Measurements from ENCODE around the gene DIMT1.

DIMT1 gene

DNA sequence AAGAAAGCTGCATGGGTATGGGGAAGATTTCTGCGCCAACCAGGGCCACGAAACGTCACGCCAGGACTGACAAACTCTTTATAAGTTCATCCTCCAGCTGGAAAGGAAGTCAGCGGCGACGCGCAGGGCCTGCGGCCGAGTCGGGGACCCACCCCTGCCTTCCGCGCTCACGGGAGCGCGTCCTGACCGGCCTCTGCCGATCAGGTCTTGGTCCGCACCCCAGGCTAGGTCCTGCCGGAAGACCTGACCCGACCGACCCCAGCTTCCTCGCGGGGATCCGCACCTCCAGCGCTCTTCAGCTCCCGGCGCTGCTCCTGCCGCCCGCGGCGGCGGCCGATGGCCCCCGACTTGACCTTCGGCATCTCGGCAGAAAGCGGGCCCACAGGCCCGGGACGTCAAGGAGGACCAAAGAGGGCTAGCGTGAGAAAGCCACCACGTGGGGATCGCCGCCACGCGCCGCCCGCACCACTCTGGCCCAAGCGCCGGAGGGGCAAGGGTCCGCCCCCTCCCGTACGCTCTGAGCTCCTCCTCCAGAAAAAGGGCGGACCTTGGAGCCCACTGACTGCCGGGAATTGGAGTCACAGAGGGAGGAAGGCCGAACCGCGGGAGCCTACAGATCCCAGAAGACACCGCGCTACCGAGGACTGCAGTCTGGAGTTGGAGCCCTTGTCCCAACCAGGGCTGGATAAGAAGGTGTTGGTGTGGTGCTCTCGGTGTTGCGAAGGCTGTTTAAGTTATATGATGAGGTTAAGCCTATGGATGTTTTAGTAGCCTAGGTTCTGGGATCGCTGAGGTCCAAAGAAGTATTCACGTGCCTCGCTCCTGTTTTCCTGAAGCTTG lies at the start of gene DIMT1:
Gene DIMT1 (minus strand): TSS at position 495 of the 840 bp plus-strand sequence. CDS start 133 bp downstream, at position 362.
- DNase-seq, result peak; percentile 92 to 95

GRCh38 chr5:62450259-62450658 lies 46.6 kb upstream of the DIMT1 start:
- DNase-seq, result no peak

DNA sequence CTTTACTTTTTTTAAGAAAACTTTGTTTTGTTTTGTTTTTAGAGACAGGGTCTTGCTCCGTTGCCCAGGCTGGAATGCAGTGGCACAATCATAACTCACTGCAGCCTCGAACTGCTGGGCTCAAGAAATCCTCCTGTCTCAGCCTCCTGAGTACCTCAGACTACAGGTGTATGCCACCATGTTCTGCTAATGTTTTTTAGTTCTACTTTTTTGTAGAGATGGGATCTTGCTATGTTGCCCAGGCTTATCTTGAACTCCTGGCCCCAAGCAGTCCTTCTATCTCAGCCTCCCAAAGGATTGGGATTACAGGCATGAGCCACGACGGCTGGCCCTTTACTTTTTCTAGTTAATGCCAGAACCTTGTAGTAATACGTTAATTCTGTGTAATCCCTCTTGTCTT lies 44.8 kb upstream of the DIMT1 start:
- DNase-seq, result no peak

GRCh38 chr5:62432621-62433064 lies 28.9 kb upstream of the DIMT1 start:
- no peak for DNase-seq

DNA sequence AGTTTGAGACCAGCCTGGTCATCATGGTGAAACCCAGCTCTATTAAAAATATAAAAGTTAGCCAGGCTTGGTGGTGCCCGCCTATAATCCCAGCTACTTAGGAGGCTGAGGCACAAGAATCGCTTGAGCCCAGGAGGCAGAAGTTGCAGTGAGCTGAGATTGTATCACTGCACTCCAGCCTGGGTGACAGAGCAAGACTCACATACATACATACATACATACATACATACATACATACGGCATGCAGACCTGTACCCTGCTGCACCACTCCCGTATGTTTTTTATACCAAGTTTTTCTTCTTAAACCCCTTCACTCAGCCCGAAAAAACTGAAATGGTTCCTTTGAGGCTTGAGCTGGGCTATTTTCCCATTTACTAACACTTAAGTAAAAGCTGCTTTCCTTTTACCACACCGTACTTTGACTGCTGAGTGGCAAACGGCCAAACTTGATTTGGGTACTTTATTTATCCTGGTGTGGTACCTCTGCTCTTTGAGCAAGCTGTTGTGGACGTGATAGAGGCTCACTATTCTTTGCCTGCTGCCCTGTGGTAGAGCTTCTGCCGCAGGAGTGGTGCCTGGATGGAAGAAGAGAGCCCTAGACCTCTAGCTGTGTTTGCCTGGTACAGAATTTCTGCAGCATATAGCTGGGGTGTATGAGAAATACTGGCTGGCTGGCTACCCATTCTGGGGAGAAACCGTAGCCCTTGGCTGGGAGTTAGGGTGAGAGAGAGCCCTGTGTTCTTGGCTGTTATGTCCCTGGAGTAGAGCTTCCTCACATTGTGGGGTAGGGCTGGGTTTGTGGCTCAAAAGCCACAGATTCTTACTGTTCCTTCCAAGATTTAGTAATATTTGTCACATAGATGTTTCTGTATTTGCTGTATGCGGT lies 28.3 kb upstream of the DIMT1 start:
- no peak for DNase-seq

- DNase-seq, result no peak
Measured at GRCh38 chr5:62424763-62425162, 21.1 kb upstream of the DIMT1 start.

GRCh38 chr5:62421414-62421813 lies 17.7 kb upstream of the DIMT1 start:
- DNase-seq, result no peak

DNA sequence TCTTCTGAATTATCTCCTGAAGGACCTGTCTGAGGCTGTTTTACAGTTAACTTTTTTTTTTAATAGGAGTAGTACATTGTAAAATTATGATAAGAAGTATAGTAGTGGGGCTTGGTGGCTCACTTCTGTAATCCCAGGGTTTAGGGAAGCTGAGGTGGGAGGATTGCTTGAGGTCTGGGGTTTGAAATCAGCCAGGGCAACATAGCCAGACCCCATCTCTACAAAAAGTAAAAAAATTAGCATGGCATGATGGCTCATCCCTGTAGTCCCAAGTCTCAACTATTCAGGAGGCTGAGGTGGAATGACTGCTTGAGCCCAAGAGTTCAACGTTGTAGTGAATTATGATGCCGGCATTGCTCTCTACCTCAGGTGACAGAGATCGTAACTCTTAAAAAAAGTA lies 15.9 kb upstream of the DIMT1 start:
- DNase-seq, result no peak

DNA sequence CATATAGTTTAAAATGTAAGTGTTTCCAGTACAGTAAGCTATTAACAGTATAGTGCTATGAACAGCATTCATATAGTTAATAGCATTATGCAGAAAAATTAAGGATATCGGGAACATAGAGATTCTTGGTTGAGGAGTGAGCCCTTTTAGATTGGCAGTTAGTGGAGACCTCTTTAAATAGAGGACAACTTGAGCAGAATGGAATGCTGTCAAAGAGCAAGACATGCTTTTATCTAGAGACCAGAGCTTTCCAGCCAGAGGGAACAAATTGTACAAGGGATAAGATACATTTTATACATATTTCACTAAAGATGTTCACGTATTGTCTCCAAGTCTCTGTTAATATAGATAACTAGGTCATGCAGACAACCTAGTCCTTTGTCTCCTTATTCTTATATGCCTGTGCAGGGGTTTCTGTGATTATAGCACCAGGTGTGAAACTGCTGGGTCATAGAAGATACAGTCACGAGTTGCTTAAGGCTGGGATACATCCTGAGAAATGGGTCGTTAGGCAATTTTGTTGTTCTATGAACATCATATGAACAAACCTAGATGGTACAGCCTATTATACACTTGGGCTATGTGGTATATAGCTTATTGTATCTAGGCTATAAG lies 14.9 kb upstream of the DIMT1 start:
- no peak for DNase-seq

DNA sequence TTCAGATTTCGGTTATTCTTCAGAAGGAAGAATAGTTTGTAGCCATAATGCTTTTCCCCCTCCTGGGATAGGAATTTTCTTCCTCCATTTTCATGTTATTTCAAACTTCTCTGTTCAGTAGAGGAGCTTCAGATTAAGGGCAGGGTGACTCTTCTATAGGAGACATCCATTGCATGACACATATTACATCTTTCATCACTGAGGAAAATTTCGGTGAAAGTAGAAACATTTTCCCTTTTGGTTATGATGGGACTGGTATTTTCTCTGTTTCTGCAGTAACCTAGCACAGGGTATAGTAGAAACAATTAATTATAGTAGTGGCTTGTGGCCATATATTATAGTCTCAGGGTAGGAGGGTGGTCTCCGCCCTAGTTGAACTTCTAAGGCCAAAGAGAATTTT lies 10.0 kb upstream of the DIMT1 start:
- no peak for DNase-seq

GRCh38 chr5:62412549-62413329 lies 9.0 kb upstream of the DIMT1 start, which contains the start of gene IPO11:
IPO11 (plus strand) TSS chr5:62412763; CDS start chr5:62437280, 24,517 bp downstream.
- peak; percentile 98 to 99 for DNase-seq

DNA sequence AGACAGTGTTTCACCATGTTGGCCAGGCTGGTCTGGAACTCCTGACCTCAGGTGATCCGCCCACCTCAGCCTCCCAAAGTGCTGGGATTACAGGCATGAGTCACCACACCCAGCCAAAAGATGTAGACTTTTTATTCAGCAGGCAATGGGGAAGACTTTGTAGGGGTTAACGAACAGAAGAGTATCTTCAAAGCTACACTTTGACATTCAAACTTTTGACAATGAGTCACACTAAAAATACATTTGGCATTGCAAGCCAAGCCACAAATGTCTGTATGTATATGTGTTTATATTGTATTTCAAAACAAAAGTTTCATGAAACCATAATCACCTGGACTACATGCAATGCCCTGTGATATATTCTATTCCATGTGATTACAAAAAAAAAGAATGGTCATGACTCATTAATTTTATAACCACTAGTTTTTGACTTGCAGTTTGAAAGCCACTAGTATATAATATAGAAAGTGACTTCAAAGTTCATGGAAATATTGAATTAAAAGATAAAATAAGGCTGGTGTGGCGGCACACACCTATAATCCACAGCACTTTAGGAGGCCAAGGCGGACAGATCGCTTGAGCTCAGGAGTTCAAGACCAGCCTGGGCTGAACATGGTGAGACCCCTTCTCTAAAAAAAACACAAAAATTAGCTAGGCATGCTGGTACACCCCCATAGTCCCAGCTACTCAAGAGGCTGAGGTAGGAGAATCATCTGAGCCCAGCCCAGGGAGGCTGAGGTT lies 8.3 kb downstream of the DIMT1 start:
- DNase-seq, result peak in 1 of 2 experiments; percentile 34

DNA sequence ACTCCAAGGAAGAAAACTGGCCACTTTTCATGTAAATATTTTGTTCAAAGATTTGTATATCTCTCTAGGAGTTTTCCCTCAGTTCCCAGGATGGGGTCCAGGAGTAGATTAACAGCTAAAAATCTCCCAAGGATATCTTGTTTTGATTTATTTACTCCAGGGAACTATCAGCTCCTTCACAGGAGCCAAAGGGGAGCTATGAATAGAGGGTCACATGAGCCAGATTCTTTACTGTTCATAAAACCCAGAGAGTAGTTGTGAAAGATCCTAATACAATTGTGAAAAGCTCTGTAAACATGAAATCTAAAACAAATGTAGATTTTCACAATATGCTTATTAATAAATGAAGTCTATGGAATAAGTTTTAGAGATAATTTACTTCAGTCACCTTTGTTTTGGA lies 16.9 kb downstream of the DIMT1 start:
- no peak for DNase-seq

- no peak for DNase-seq
Measured at GRCh38 chr5:62385816-62386400, 17.8 kb downstream of the DIMT1 start.

DNA sequence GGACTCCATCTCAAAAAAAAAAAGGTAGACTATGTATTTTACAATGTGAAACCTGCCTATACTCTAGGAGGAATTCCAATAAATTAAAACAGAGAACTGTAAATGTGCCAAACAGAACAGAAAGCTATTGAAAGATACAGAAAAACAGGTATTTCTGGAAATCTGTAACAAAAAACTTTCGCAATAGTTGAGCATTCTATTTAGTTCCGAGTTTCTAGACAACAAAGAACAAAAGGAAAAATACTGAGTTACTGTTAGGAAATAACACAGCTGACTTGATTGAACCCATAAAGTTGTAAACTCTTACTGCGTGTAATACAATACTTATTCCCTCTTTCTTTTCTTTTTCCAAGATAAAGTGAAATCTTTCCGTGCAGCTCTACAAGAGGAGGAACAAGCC lies 18.6 kb downstream of the DIMT1 start:
- DNase-seq, result no peak

DNA sequence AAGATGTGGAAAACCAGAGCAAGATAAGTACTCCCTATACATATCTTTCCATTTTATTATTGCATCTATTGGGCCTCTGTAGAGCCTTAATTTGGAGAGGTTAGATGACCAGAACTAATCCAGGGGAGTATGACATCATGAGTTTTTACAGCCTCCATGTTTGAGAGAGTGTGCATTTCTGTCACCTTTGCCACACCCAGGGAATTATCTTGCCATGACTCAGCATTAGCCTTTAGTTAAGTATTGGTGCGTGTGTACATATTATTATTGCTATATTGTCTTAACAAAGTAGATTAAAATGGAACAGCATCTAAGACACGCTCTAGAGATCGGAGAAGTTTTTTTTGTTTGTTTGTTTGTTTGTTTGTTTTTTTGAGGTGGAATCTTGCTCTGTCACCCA lies 27.6 kb downstream of the DIMT1 start:
- DNase-seq, result no peak

GRCh38 chr5:62375627-62376026 lies 28.1 kb downstream of the DIMT1 start:
- DNase-seq, result no peak

DNA sequence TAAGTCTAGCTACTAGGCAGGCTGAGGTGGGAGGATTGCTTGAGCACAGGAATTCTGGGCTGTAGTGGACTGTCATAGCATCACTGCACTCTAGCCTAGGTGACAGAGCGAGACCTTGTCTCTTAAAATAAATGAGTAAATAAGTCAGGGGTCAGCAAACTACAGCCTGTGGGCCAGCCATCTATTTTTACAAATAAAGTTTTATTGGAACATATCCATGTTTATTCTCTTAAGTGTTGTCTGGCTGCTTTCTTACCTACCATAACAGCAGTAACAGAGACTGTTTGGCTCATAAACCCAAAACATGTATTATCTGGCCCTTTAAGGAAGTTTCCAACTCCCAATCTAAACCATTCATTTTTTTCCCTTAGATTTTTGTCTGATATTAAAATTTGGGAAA lies 29.6 kb downstream of the DIMT1 start:
- no peak for DNase-seq

DNA sequence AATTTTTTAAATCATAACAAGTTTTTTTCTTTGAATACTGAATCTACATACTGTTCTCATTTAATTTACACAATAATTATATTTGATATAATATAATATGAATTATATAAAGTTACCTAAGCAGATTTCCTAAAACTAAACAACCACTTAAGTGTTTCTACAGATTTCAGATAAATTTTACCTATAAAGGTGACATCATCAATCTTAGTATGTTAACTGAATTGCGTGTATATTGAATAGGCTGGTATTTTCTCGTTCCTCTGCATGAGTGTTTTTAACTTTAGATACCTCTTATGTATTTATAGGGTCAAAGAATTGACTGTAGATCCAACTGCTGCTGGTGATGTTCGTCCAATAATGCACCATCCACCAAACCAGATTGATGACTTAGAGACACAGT lies 30.3 kb downstream of the DIMT1 start:
- DNase-seq, result no peak

GRCh38 chr5:62372600-62372999 lies 31.1 kb downstream of the DIMT1 start:
- DNase-seq, result no peak

DNA sequence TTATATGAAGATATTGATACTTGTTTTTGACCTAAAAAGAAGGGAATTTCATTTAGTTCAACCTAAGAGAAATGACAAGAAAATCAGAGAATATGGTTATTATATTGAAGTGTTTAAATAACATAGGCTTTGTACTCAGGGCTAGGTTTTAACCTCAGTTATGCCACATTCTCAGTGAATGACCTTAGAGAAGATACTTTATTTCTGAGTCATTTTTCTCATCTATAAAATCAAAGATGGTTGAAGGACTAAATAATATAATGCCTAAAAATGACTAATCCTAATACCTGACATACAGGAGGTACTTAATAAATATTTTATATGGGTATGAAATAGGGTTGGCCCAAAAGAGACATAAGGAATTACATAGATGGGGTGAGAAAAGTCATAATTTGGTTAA lies 32.3 kb downstream of the DIMT1 start:
- DNase-seq, result no peak

Measured in activated CD4-positive, alpha-beta T cell treated with anti-CD3 and anti-CD28 coated beads, Interleukin-2, amount 50 U/mL, for 48 hours (primary cell).